B cell (primary cell): ENCODE measurements around the gene SPDYA. TPM values are rescaled to one million over a fixed set of nuclear protein-coding genes. Genes with fewer than 3 reads are reported as not detected.

Experiments used
- ATAC-seq: fragments of 200-7000 bp; cut with Tn5 transposase; one replicate; pipeline ENCODE4 v1.10.0; 2021; ENCODE audit warnings: low read depth, mild to moderate bottlenecking, moderate number of reproducible peaks, moderate library complexity
- CTCF ChIA-PET: fragments of 350-600 bp; sonication (Branson Sonifier 250); formaldehyde crosslinking; loops from one replicate; lab custom pipeline; 2021; ENCODE audit warnings: antibody characterized with exemption, inconsistent platforms; lab: Charles Lee
- POLR2A ChIA-PET: fragments of 350-600 bp; sonication (Branson Sonifier 250); formaldehyde crosslinking; loops from one replicate; lab custom pipeline; 2021; ENCODE audit warnings: antibody characterized with exemption; lab: Charles Lee
- DNase-seq: peaks from one replicate; pipeline ENCODE4 v3.0.0; 2013
- H2AFZ ChIP-seq: 2 replicates; pipeline ENCODE4 v1.6.1; 2012; ENCODE audit warnings: mild to moderate bottlenecking, low read depth, low read length; ENCODE audit not compliant: insufficient read depth, poor library complexity, severe bottlenecking
- H3K27ac ChIP-seq, 2 donors: 1 replicate in 1 of 2; 2 replicates in 1 of 2; pipeline ENCODE4 v1.5.1; 2012 to 2013; ENCODE audit warnings: low read length in 2 of 2, mild to moderate bottlenecking in 2 of 2, moderate library complexity in 1 of 2
- H3K27me3 ChIP-seq, 4 experiments: fragments of 200-600 bp in 1 of 4; sonication (generic) in 1 of 4; replicated peaks in 1 of 4; 1 replicate in 2 of 4; 2 replicates in 2 of 4; pipeline versions ENCODE4 v1.6.1 to v1.7.0; 2013 to 2016; ENCODE audit warnings: low read length in 3 of 4, mild to moderate bottlenecking in 2 of 4, mixed read lengths in 1 of 4, moderate library complexity in 1 of 4; ENCODE audit not compliant: insufficient read depth in 4 of 4, control insufficient read depth in 3 of 4; ENCODE audit errors: control extremely low read depth in 1 of 4
- H3K36me3 ChIP-seq, 2 experiments: replicated peaks in 1 of 2; 1 replicate in 1 of 2; 2 replicates in 1 of 2; pipeline versions ENCODE4 v1.6.1 to v1.7.1; 2013; ENCODE audit warnings: low read length in 1 of 2; ENCODE audit not compliant: insufficient read depth in 2 of 2, control insufficient read depth in 1 of 2; ENCODE audit errors: control extremely low read depth in 1 of 2, extremely low read depth in 1 of 2
- H3K4me1 ChIP-seq, 2 donors: fragments of 200-600 bp in 1 of 2; sonication (generic) in 1 of 2; 1 replicate in 1 of 2; 2 replicates in 1 of 2; pipeline versions ENCODE4 v1.5.1 to v1.6.1; 2013 to 2017; ENCODE audit warnings: low read length in 2 of 2; ENCODE audit not compliant: control insufficient read depth in 2 of 2, insufficient read depth in 2 of 2
- H3K4me2 ChIP-seq: replicated peaks from 2 replicates; pipeline ENCODE3; 2012; ENCODE audit warnings: mild to moderate bottlenecking, low read depth, low read length; ENCODE audit not compliant: poor library complexity, severe bottlenecking
- H3K4me3 ChIP-seq, 5 experiments: fragments of 200-600 bp in 1 of 5; sonication (generic) in 1 of 5; 1 replicate in 3 of 5; 2 replicates in 2 of 5; pipeline versions ENCODE4 v1.5.1 to v1.7.0; 2011 to 2016; ENCODE audit warnings: low read length in 4 of 5, mild to moderate bottlenecking in 4 of 5, low read depth in 2 of 5, control low read depth in 1 of 5, moderate library complexity in 1 of 5; ENCODE audit not compliant: insufficient read depth in 1 of 5; ENCODE audit errors: control extremely low read depth in 1 of 5, extremely low read depth in 1 of 5
- H3K79me2 ChIP-seq: fragments of 200-600 bp; sonication (generic); one replicate; pipeline ENCODE4 v1.6.0; 2016; ENCODE audit warnings: low read length; ENCODE audit not compliant: control insufficient read depth, insufficient read depth
- H3K9ac ChIP-seq: fragments of 200-600 bp; sonication (generic); 2 replicates; pipeline ENCODE4 v1.6.1; 2017; ENCODE audit warnings: mild to moderate bottlenecking, low read length, moderate library complexity
- H3K9me3 ChIP-seq, 3 donors: one replicate each; pipeline versions ENCODE4 v1.6.1 to v1.7.1; 2013; ENCODE audit warnings: low read length in 2 of 3; ENCODE audit not compliant: control insufficient read depth in 2 of 3, insufficient read depth in 1 of 3; ENCODE audit errors: control extremely low read depth in 1 of 3
- H4K20me1 ChIP-seq: 2 replicates; pipeline ENCODE4 v1.6.0; 2012; ENCODE audit warnings: mild to moderate bottlenecking, low read length; ENCODE audit not compliant: insufficient read depth, control insufficient read depth, poor library complexity, severe bottlenecking
- H3K27ac Mint-ChIP-seq: one replicate; pipeline ENCODE4 v1.8.0; 2021; ENCODE audit warnings: mixed read lengths
- H3K27me3 Mint-ChIP-seq: one replicate; pipeline ENCODE4 v1.8.0; 2021; ENCODE audit warnings: mixed read lengths
- H3K4me1 Mint-ChIP-seq: one replicate; pipeline ENCODE4 v1.8.0; 2021; ENCODE audit warnings: mixed read lengths
- H3K4me3 Mint-ChIP-seq: one replicate; pipeline ENCODE4 v1.8.0; 2021; ENCODE audit warnings: mixed read lengths
- H3K9me3 Mint-ChIP-seq: one replicate; pipeline ENCODE4 v1.8.0; 2022; ENCODE audit warnings: mixed read lengths; ENCODE audit not compliant: insufficient read depth
- CTCF ChIP-seq: fragments of 200-600 bp; IDR thresholded peaks from one replicate; pipeline ENCODE4 v1.8.0; 2022; ENCODE audit warnings: antibody characterized with exemption, mild to moderate bottlenecking
- EZH2 ChIP-seq: IDR thresholded peaks from 2 replicates; pipeline ENCODE4 v1.6.1; 2012; ENCODE audit warnings: borderline replicate concordance, low read depth, mild to moderate bottlenecking, moderate library complexity, low read length; ENCODE audit not compliant: insufficient read depth, poor library complexity, severe bottlenecking
- WGBS: methylation state at CpG from one replicate; pipeline ENCODE4 v1.1.5; 2013; ENCODE audit warnings: missing lambda C conversion rate; ENCODE audit not compliant: insufficient coverage; 5-methylcytosine and 5-hydroxymethylcytosine counted together
- intact Hi-C: fragments of 100-400 bp; cut with micrococcal nuclease; formaldehyde crosslinking; loops from one replicate; pipeline ENCODE4 v1.10.0; 2022
- polyA minus RNA-seq: library from RNA; depleted of rRNA, polyadenylated mRNA; stranded (reverse); fragments of >200 nt; gene quantifications from 2 replicates; pipeline ENCODE4 v1.2.3, GENCODE V29; 2012
- polyA plus RNA-seq: library from polyadenylated mRNA; depleted of rRNA; stranded (reverse); fragments of >200 nt; gene quantifications from 2 replicates; pipeline ENCODE4 v1.2.3, GENCODE V29; 2012
- total RNA-seq, 2 donors: library from RNA; stranded (reverse); fragments of 120-200 nt in 1 of 2; gene quantifications; 1 replicate in 1 of 2; 2 replicates in 1 of 2; pipeline versions ENCODE4 v1.2.3 to v1.2.4, GENCODE V29; 2013 to 2022

Gene SPDYA
- total RNA-seq (2.8 and 3.5 TPM in 2 replicates), polyA plus RNA-seq (0.09 TPM in 1 of 2 replicates, not detected in the other), polyA minus RNA-seq (0.34 and 0.43 TPM in 2 replicates)
- 1.7 TPM for total RNA-seq (2013)

- H3K79me2 ChIP-seq, result no peaks in the 10 kb centered on the region
- Mint-ChIP-seq H3K4me1 (peaks cover 14% of the 10 kb centered on the region), H3K4me3 (peak within 1 kb of the TSS; percentile 86), H3K27ac (peak within 1 kb of the TSS; percentile 65), H3K27me3 (no peaks in the 10 kb centered on the region), H3K9me3 (no peaks in the 10 kb centered on the region)
- TF ChIP-seq CTCF (no peak), EZH2 (no peak)
- peak within 1 kb of the TSS; percentile 73 for H3K9ac ChIP-seq
- CTCF ChIA-PET, result interaction anchor here (0.9 to 2.8 kb wide), 3 partner anchors 9 to 216 kb away, joined by 3 to 10 read pairs (median 5); no protein-coding TSS in a partner anchor
- DNase-seq (peak; percentile 81), ATAC-seq (peak; percentile 95)
- H3K27me3 ChIP-seq, result peaks cover 0 to 7% (median 0%) of the 10 kb centered on the region in 4 experiments
- no peaks in the 10 kb centered on the region for H4K20me1 ChIP-seq
- 8% methylated on average over 86 of the region's 97 CpGs for WGBS
- intact Hi-C loops, result loop anchor here (2.0 to 5.0 kb wide), 4 partner anchors 58 to 244 kb away; partner anchors contain the start of genes PPP1CB and TRMT61B
- H3K27ac ChIP-seq, result no peak within 1 kb of the TSS
- peak within 1 kb of the TSS in 4 of 5 experiments; percentile 43 to 75 (median 56) for H3K4me3 ChIP-seq
- H3K36me3 ChIP-seq, result no peaks in the 10 kb centered on the region
- POLR2A ChIA-PET, result no interaction called here
- H3K9me3 ChIP-seq, result peaks cover 0 to 9% (median 0%) of the 10 kb centered on the region in 3 donors
- H2AFZ ChIP-seq, result peak within 1 kb of the TSS; percentile 87
- peaks cover 12 to 16% of the 10 kb centered on the region in 2 donors for H3K4me1 ChIP-seq
- peak within 1 kb of the TSS; percentile 91 for H3K4me2 ChIP-seq
These were observed at the start of gene SPDYA for GRCh38 chr2:28810384-28811285. TSS of gene SPDYA (plus strand) at chr2:28810834. CDS start at chr2:28816015, 5,181 bp downstream.
